Activated CD4-positive, alpha-beta T cell treated with anti-CD3 and anti-CD28 coated beads for 24 hours (primary cell): Measurements from ENCODE around the gene TENM3.
"Not testable (repeated sequence)": the region's sequence is repeated elsewhere in the genome, so short reads cannot be mapped to it uniquely, and the experiment has no call there.

Experiments
- DNase-seq, 2 donors: peaks; one replicate each; pipeline ENCODE4 v3.0.0-alpha.2; 2020; ENCODE audit warnings: low read depth in 2 of 2

Gene TENM3

GRCh38 chr4:182337366-182337765, 94.2 kb downstream of the TENM3 start:
- no peak for DNase-seq

GRCh38 chr4:182338063-182338462, 94.9 kb downstream of the TENM3 start:
- no peak for DNase-seq

- DNase-seq = no peak
Measured at GRCh38 chr4:182338746-182339145, 95.5 kb downstream of the TENM3 start.

- DNase-seq = no peak
Measured at GRCh38 chr4:182339221-182339641, 96.0 kb downstream of the TENM3 start.

GRCh38 chr4:182343453-182343852, 100.3 kb downstream of the TENM3 start:
- no peak for DNase-seq

- DNase-seq = no peak
Measured at GRCh38 chr4:182344968-182345367, 101.8 kb downstream of the TENM3 start.

GRCh38 chr4:182346250-182346649, 103.0 kb downstream of the TENM3 start:
- DNase-seq = no peak

GRCh38 chr4:182346675-182347375, 103.6 kb downstream of the TENM3 start:
- DNase-seq = no peak

- DNase-seq = no peak
Measured at GRCh38 chr4:182348779-182349326, 105.7 kb downstream of the TENM3 start.

GRCh38 chr4:182350041-182350440, 106.8 kb downstream of the TENM3 start:
- DNase-seq = no peak

- DNase-seq = no peak
Measured at GRCh38 chr4:182351485-182351884, 108.3 kb downstream of the TENM3 start.

GRCh38 chr4:182354106-182354505, 110.9 kb downstream of the TENM3 start:
- no peak for DNase-seq

- no peak for DNase-seq
Measured at GRCh38 chr4:182354867-182355266, 111.7 kb downstream of the TENM3 start.

- no peak for DNase-seq
Measured at GRCh38 chr4:182367153-182367552, 124.0 kb downstream of the TENM3 start.

GRCh38 chr4:182369211-182369610, 126.0 kb downstream of the TENM3 start:
- no peak for DNase-seq

- no peak for DNase-seq
Measured at GRCh38 chr4:182370491-182370890, 127.3 kb downstream of the TENM3 start.

- no peak for DNase-seq
Measured at GRCh38 chr4:182380771-182381181, 137.6 kb downstream of the TENM3 start.

GRCh38 chr4:182382941-182383340, 139.7 kb downstream of the TENM3 start:
- DNase-seq = no peak

GRCh38 chr4:182384631-182385091, 141.5 kb downstream of the TENM3 start:
- no peak for DNase-seq

- DNase-seq = no peak
Measured at GRCh38 chr4:182385897-182386296, 142.7 kb downstream of the TENM3 start.

- not testable (repeated sequence) for DNase-seq
Measured at GRCh38 chr4:182386576-182386975, 143.4 kb downstream of the TENM3 start.

- no peak for DNase-seq
Measured at GRCh38 chr4:182391111-182391684, 148.0 kb downstream of the TENM3 start.

GRCh38 chr4:182394181-182394580, 151.0 kb downstream of the TENM3 start:
- DNase-seq = no peak
